K562 (cell line): ENCODE data around the gene OR13C2. TPM values are rescaled to one million over a fixed set of nuclear protein-coding genes. Genes with fewer than 3 reads are reported as not detected.

Source experiments
- ATAC-seq: fragments of 200-7000 bp; cut with Tn5 transposase; 3 replicates; pipeline ENCODE4 v1.9.1; 2020; ENCODE audit warnings: moderate library complexity
- BruUV-seq: library from RNA; stranded (reverse); fragments of 400-500 nt; replicated peaks from 2 replicates; lab custom pipeline; 2021; lab: Mats Ljungman, UMichigan
- CTCF ChIA-PET: fragments of 300-600 bp; formaldehyde crosslinking; extraction: SDS; loops from one replicate; lab custom pipeline; 2021; ENCODE audit warnings: low intra/inter-chr PET ratio; lab: Yijun Ruan, JAX
- POLR2A ChIA-PET: fragments of 300-600, 350-650 bp; sonication (Branson Sonifier 250); formaldehyde crosslinking; extraction: SDS; loops from one replicate; lab custom pipeline; 2021; ENCODE audit warnings: antibody characterized with exemption, inconsistent platforms; lab: Yijun Ruan, JAX
- DNase-seq, 4 experiments: peaks; one replicate each; pipeline versions ENCODE4 v3.0.0 to v3.0.0-alpha.2; 2011 to 2018; ENCODE audit warnings: low spot score in 3 of 4, mixed read lengths in 3 of 4; ENCODE audit errors: extremely low read depth in 1 of 4
- FAIRE-seq: peaks from 2 replicates; lab custom pipeline; 2011; peaks lifted over from hg19 to GRCh38; lab: Jason Lieb, UNC
- H2AFZ ChIP-seq: 2 replicates; pipeline ENCODE4 v1.6.0; 2011; ENCODE audit warnings: low read depth, low read length, control low read depth, inconsistent platforms
- H3K27ac ChIP-seq: fragments of 200-600 bp; 3 replicates; pipeline ENCODE4 v1.8.0; 2011; ENCODE audit warnings: low read depth, mild to moderate bottlenecking, control low read depth, inconsistent platforms, low read length, moderate library complexity, mixed read lengths; ENCODE audit errors: extremely low read depth
- H3K27me3 ChIP-seq, 2 experiments: fragments of 300-600 bp in 1 of 2; 2 replicates in 1 of 2; 3 replicates in 1 of 2; pipeline versions ENCODE4 v1.6.0 to v1.8.0; 2011; ENCODE audit warnings: inconsistent platforms in 2 of 2, low read length in 2 of 2, mild to moderate bottlenecking in 1 of 2, mixed read lengths in 1 of 2, moderate library complexity in 1 of 2; ENCODE audit not compliant: control insufficient read depth in 2 of 2, insufficient read depth in 2 of 2
- H3K36me3 ChIP-seq: fragments of 300-600 bp; 3 replicates; pipeline ENCODE4 v1.8.0; 2011; ENCODE audit warnings: mild to moderate bottlenecking, low read length, inconsistent platforms; ENCODE audit not compliant: control insufficient read depth, insufficient read depth
- H3K4me1 ChIP-seq, 2 experiments: fragments of 200-600 bp in 1 of 2; replicated peaks in 1 of 2; 2 replicates in 1 of 2; 3 replicates in 1 of 2; pipeline versions ENCODE4 v1.5.1 to v1.8.0; 2011; ENCODE audit warnings: inconsistent platforms in 2 of 2, low read length in 2 of 2, mild to moderate bottlenecking in 1 of 2, mixed read lengths in 1 of 2, moderate library complexity in 1 of 2; ENCODE audit not compliant: control insufficient read depth in 2 of 2, insufficient read depth in 2 of 2
- H3K4me2 ChIP-seq: 2 replicates; pipeline ENCODE4 v1.6.1; 2011; ENCODE audit warnings: low read length, control low read depth, inconsistent platforms, mixed read lengths; ENCODE audit not compliant: insufficient read depth
- H3K4me3 ChIP-seq: fragments of 200-600 bp; sonication (generic), shearing (Covaris generic); 2 replicates; pipeline ENCODE4 v1.5.1; 2016; ENCODE audit warnings: control low read depth, inconsistent platforms
- H3K79me2 ChIP-seq: fragments of 200-600 bp; 3 replicates; pipeline ENCODE4 v1.8.0; 2011; ENCODE audit warnings: low read length, inconsistent platforms; ENCODE audit not compliant: control insufficient read depth, insufficient read depth
- H3K9ac ChIP-seq, 2 experiments: 2 replicates each; pipeline versions ENCODE4 v1.6.0 to v1.6.1; 2011; ENCODE audit warnings: low read depth in 2 of 2, low read length in 2 of 2, control low read depth in 1 of 2, inconsistent platforms in 1 of 2, mild to moderate bottlenecking in 1 of 2, mixed read lengths in 1 of 2; ENCODE audit not compliant: insufficient read depth in 1 of 2
- H3K9me1 ChIP-seq: one replicate; pipeline ENCODE4 v1.6.0; 2011; ENCODE audit warnings: inconsistent platforms, mild to moderate bottlenecking, low read length, moderate library complexity; ENCODE audit not compliant: control insufficient read depth, insufficient read depth
- H3K9me3 ChIP-seq: replicated peaks from 2 replicates; pipeline ENCODE4 v1.5.1; 2011; ENCODE audit warnings: low read depth, low read length, inconsistent platforms; ENCODE audit not compliant: control insufficient read depth, insufficient read depth
- H4K20me1 ChIP-seq: replicated peaks from 2 replicates; pipeline ENCODE4 v1.6.1; 2011; ENCODE audit warnings: low read length, inconsistent platforms, mixed read lengths; ENCODE audit not compliant: control insufficient read depth, insufficient read depth
- ESRRB ChIP-seq: fragments of 250-450 bp; sonication (Bioruptor Pico); IDR thresholded peaks from 2 replicates; pipeline ENCODE4 v1.5.0; 2020; ENCODE audit warnings: mild to moderate bottlenecking, moderate library complexity, borderline replicate concordance
- GTF2A2 ChIP-seq: IDR thresholded peaks from 2 replicates; pipeline ENCODE4 v1.6.1; 2016; ENCODE audit warnings: mild to moderate bottlenecking, missing genetic modification characterization, missing compliant biosample characterization
- ILF3 ChIP-seq: fragments of 450-650 bp; IDR thresholded peaks from 2 replicates; pipeline ENCODE4 v1.6.1; 2018; ENCODE audit warnings: antibody characterized with exemption, mild to moderate bottlenecking, moderate library complexity, borderline replicate concordance
- MECOM ChIP-seq: fragments of 250-450 bp; sonication (Bioruptor Pico); IDR thresholded peaks from 2 replicates; pipeline ENCODE4 v1.8.0; 2022; ENCODE audit warnings: inconsistent platforms
- OTX1 ChIP-seq: fragments of 450-650 bp; formaldehyde crosslinking; IDR thresholded peaks from 2 replicates; pipeline ENCODE4 v1.4.0; 2022; ENCODE audit warnings: mild to moderate bottlenecking
- SAP30 ChIP-seq: fragments of 200-600 bp; sonication (generic); IDR thresholded peaks from 2 replicates; pipeline ENCODE4 v1.6.1; 2012; ENCODE audit warnings: borderline replicate concordance, low read depth, mild to moderate bottlenecking, moderate library complexity, low read length, control low read depth, inconsistent platforms; ENCODE audit not compliant: insufficient read depth, poor library complexity, severe bottlenecking
- TGIF2 ChIP-seq: sonication (generic); formaldehyde crosslinking; IDR thresholded peaks from 2 replicates; pipeline ENCODE4 v1.8.1; 2022; ENCODE audit warnings: mild to moderate bottlenecking, missing genetic modification reagents, moderate library complexity
- XRCC3 ChIP-seq: fragments of 450-650 bp; IDR thresholded peaks from 2 replicates; pipeline ENCODE4 v1.6.1; 2017; ENCODE audit warnings: mild to moderate bottlenecking, moderate library complexity
- WGBS: fragments of 100-300 bp; shearing (Covaris generic); methylation state at CpG from one replicate; pipeline ENCODE4 v1.1.6; 2016; ENCODE audit warnings: low coverage, mixed read lengths; ENCODE audit not compliant: insufficient coverage; ENCODE audit errors: missing lambda C conversion rate; 5-methylcytosine and 5-hydroxymethylcytosine counted together
- in situ Hi-C: fragments of 300-500 bp; cut with MboI; formaldehyde crosslinking; loops from 4 replicates; pipeline ENCODE4 v1.15.0; 2018; ENCODE audit warnings: inconsistent platforms, mixed read lengths
- intact Hi-C: fragments of 100-400 bp; cut with micrococcal nuclease; formaldehyde crosslinking; loops from 2 replicates; pipeline ENCODE4 v1.14.2; 2022
- polyA plus RNA-seq, 8 experiments: library from polyadenylated mRNA; depleted of rRNA in 4 of 8; stranded (reverse) in 5 of 8; unstranded in 3 of 8; fragments of >200 nt; fragmentation: Nextera tagmentation in 2 of 8; fragmentation: Illumina TruSeq in 1 of 8; extraction: Ambion mirVana in 2 of 8; extraction: Trizol in 1 of 8; gene quantifications; 2 replicates each; pipeline versions ENCODE4 v1.2.1 to v1.2.3, GENCODE V29; 2011 to 2014; ENCODE audit warnings: inconsistent platforms in 1 of 8, missing spikeins in 1 of 8
- total RNA-seq, 7 experiments: library from RNA; depleted of rRNA in 6 of 7; stranded (reverse); fragments of >200 nt in 6 of 7; fragmentation: Illumina TruSeq in 2 of 7; extraction: Trizol in 2 of 7; gene quantifications; 2 replicates each; pipeline versions ENCODE4 v1.2.1 to v1.2.3, GENCODE V29; 2011 to 2021; ENCODE audit warnings: low replicate concordance in 1 of 7
- TF ChIP-seq, protein P1 (sequence below): IDR thresholded peaks from 3 replicates; pipeline ENCODE4 v1.6.1; 2011; ENCODE audit warnings: borderline replicate concordance, mild to moderate bottlenecking; ENCODE audit not compliant: insufficient read length, insufficient read depth
- TF ChIP-seq, protein P2 (sequence below): fragments of 250-450 bp; sonication (Bioruptor Pico); IDR thresholded peaks from 2 replicates; pipeline ENCODE4 v1.4.0; 2020
- TF ChIP-seq, protein P3 (sequence below): fragments of 450-650 bp; IDR thresholded peaks from 2 replicates; pipeline ENCODE4 v1.6.1; 2016
- TF ChIP-seq, protein P4 (sequence below): fragments of 450-650 bp; IDR thresholded peaks from 2 replicates; pipeline ENCODE4 v1.6.1; 2016; ENCODE audit warnings: missing biosample characterization, missing genetic modification characterization

The OR13C2 gene
- total and polyA plus RNA-seq, 9 of the 15 experiments (the other 6 are each of a cell fraction or from before 2014, with no cell fraction given): not detected

DNA sequence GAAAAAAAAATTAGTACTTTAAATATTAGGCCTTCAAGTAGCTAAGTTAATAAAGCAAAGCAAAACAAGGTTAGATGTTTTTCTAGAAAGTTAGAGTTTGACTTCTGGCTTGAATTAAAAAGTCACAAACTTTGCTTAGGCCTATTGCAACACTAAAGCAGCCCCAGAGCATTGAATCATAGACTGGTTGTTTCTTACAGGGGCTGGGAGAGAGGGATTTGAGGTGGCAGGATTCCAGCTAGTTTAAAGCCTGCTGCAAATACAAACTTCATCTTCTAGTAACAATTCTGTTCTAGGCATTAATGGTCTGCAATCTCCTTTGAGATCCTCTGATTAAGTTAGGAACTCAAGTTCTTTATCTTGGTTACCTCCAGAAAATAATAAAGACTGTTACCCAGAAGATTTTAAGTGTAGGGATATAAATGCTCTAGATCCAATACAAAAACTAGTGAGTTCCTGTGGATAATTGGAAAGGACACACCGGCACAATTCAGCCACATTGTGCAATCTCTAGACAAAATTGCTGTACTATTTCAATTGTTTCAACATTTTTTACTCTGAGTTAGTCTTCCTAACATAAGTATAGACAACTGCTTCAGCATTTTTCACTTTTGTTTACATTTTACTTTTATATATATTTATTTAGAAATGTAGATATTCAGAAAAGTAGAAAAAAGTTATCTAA, 18.8 kb downstream of the OR13C2 start:
- POLR2A ChIA-PET: no interaction called here
- no peak overlapping the region for H2AFZ ChIP-seq
- BruUV-seq: no TSS peak
- intact Hi-C loops: no loop called here
- 7% methylated on average over 1 of the region's 1 CpG for WGBS
- DNase-seq: no peak
- no peaks in the 10 kb centered on the region for H3K9me1 ChIP-seq
- H3K4me2 ChIP-seq: no peak overlapping the region
- H3K79me2 ChIP-seq: no peaks in the 10 kb centered on the region
- no peaks in the 10 kb centered on the region for H3K27me3 ChIP-seq
- no peaks in the 10 kb centered on the region for H3K4me1 ChIP-seq
- CTCF ChIA-PET: no interaction called here
- no peak for ATAC-seq
- H3K36me3 ChIP-seq: no peaks in the 10 kb centered on the region
- no peak overlapping the region for H3K27ac ChIP-seq
- TF ChIP-seq GTF2A2 (tag) (no peak), ESRRB (CRISPR knock-in tag) (no peak), MECOM (no peak), SAP30 (no peak), OTX1 (CRISPR knock-in tag) (no peak), ILF3 (no peak), XRCC3 (no peak), TGIF2 (CRISPR knock-in tag) (no peak)
- TF ChIP-seq, protein P1, sequence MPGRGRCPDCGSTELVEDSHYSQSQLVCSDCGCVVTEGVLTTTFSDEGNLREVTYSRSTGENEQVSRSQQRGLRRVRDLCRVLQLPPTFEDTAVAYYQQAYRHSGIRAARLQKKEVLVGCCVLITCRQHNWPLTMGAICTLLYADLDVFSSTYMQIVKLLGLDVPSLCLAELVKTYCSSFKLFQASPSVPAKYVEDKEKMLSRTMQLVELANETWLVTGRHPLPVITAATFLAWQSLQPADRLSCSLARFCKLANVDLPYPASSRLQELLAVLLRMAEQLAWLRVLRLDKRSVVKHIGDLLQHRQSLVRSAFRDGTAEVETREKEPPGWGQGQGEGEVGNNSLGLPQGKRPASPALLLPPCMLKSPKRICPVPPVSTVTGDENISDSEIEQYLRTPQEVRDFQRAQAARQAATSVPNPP: no peak
- TF ChIP-seq, protein P2, sequence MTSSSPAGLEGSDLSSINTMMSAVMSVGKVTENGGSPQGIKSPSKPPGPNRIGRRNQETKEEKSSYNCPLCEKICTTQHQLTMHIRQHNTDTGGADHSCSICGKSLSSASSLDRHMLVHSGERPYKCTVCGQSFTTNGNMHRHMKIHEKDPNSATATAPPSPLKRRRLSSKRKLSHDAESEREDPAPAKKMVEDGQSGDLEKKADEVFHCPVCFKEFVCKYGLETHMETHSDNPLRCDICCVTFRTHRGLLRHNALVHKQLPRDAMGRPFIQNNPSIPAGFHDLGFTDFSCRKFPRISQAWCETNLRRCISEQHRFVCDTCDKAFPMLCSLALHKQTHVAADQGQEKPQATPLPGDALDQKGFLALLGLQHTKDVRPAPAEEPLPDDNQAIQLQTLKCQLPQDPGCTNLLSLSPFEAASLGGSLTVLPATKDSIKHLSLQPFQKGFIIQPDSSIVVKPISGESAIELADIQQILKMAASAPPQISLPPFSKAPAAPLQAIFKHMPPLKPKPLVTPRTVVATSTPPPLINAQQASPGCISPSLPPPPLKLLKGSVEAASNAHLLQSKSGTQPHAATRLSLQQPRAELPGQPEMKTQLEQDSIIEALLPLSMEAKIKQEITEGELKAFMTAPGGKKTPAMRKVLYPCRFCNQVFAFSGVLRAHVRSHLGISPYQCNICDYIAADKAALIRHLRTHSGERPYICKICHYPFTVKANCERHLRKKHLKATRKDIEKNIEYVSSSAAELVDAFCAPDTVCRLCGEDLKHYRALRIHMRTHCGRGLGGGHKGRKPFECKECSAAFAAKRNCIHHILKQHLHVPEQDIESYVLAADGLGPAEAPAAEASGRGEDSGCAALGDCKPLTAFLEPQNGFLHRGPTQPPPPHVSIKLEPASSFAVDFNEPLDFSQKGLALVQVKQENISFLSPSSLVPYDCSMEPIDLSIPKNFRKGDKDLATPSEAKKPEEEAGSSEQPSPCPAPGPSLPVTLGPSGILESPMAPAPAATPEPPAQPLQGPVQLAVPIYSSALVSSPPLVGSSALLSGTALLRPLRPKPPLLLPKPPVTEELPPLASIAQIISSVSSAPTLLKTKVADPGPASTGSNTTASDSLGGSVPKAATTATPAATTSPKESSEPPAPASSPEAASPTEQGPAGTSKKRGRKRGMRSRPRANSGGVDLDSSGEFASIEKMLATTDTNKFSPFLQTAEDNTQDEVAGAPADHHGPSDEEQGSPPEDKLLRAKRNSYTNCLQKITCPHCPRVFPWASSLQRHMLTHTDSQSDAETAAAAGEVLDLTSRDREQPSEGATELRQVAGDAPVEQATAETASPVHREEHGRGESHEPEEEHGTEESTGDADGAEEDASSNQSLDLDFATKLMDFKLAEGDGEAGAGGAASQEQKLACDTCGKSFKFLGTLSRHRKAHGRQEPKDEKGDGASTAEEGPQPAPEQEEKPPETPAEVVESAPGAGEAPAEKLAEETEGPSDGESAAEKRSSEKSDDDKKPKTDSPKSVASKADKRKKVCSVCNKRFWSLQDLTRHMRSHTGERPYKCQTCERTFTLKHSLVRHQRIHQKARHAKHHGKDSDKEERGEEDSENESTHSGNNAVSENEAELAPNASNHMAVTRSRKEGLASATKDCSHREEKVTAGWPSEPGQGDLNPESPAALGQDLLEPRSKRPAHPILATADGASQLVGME: no peak
- TF ChIP-seq, protein P3, sequence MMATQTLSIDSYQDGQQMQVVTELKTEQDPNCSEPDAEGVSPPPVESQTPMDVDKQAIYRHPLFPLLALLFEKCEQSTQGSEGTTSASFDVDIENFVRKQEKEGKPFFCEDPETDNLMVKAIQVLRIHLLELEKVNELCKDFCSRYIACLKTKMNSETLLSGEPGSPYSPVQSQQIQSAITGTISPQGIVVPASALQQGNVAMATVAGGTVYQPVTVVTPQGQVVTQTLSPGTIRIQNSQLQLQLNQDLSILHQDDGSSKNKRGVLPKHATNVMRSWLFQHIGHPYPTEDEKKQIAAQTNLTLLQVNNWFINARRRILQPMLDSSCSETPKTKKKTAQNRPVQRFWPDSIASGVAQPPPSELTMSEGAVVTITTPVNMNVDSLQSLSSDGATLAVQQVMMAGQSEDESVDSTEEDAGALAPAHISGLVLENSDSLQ: no peak
- TF ChIP-seq, protein P4, sequence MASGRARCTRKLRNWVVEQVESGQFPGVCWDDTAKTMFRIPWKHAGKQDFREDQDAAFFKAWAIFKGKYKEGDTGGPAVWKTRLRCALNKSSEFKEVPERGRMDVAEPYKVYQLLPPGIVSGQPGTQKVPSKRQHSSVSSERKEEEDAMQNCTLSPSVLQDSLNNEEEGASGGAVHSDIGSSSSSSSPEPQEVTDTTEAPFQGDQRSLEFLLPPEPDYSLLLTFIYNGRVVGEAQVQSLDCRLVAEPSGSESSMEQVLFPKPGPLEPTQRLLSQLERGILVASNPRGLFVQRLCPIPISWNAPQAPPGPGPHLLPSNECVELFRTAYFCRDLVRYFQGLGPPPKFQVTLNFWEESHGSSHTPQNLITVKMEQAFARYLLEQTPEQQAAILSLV (tag): no peak
- no peak overlapping the region for H3K9ac ChIP-seq
- no peak overlapping the region for H3K4me3 ChIP-seq
- in situ Hi-C loops: no loop called here
- no peaks in the 10 kb centered on the region; the same call in 1 of the 2 replicates for H3K9me3 ChIP-seq
- H4K20me1 ChIP-seq: no peaks in the 10 kb centered on the region
- no peak for FAIRE-seq
